ENCODE results near the gene GP1BB.

DNA sequence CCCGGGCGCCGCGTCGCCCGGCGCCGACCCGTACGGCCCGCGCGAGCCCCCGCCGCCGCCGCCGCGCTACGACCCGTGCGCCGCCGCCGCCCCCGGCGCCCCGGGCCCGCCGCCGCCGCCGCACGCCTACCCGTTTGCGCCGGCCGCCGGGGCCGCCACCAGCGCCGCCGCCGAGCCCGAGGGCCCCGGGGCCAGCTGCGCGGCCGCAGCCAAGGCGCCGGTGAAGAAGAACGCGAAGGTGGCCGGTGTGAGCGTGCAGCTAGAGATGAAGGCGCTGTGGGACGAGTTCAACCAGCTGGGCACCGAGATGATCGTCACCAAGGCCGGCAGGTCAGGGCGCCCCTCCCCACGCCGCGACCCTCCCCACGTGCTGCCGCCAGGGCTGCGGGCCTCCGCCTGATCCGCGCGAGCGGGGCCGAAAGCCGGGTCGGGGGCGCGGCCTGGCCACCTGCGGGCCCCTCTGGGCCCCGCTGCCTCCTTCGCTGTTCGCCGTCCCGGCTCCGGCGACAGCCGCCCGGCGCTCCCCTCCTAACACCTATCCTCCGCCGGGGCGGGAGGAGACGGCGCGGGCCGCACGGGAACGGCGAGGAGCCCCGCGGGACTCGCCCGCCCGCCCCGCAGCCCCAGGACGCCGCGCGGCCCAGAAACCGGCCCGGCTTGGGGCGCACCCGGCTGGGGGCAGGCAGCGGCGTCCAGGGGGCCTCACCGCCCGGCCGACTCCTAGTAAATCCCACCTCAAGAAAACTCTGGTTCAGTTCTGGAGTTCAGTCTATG lies 37.8 kb downstream of the GP1BB start:
- TF ChIP-seq, protein P1, sequence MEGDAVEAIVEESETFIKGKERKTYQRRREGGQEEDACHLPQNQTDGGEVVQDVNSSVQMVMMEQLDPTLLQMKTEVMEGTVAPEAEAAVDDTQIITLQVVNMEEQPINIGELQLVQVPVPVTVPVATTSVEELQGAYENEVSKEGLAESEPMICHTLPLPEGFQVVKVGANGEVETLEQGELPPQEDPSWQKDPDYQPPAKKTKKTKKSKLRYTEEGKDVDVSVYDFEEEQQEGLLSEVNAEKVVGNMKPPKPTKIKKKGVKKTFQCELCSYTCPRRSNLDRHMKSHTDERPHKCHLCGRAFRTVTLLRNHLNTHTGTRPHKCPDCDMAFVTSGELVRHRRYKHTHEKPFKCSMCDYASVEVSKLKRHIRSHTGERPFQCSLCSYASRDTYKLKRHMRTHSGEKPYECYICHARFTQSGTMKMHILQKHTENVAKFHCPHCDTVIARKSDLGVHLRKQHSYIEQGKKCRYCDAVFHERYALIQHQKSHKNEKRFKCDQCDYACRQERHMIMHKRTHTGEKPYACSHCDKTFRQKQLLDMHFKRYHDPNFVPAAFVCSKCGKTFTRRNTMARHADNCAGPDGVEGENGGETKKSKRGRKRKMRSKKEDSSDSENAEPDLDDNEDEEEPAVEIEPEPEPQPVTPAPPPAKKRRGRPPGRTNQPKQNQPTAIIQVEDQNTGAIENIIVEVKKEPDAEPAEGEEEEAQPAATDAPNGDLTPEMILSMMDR (IDR thresholded peaks at IDR 0.05) = no peak
- TF ChIP-seq POLR2A (IDR thresholded peaks at IDR 0.05) = no peak
